Glutamatergic neuron (in vitro differentiated cells): Measurements from ENCODE around the gene TM7SF2. TPM values are rescaled to one million over a fixed set of nuclear protein-coding genes. Genes with fewer than 3 reads are reported as not detected.

Experiments used
- DNase-seq: peaks from one replicate; pipeline ENCODE4 v3.0.0; 2022
- H3K27ac Mint-ChIP-seq: one replicate; pipeline ENCODE4 v1.8.0; 2020; ENCODE audit warnings: mild to moderate bottlenecking, mixed read lengths, inconsistent platforms; ENCODE audit not compliant: unreplicated experiment
- H3K27me3 Mint-ChIP-seq: one replicate; pipeline ENCODE4 v1.8.0; 2020; ENCODE audit warnings: mild to moderate bottlenecking, moderate library complexity, mixed read lengths, inconsistent platforms; ENCODE audit not compliant: unreplicated experiment
- H3K36me3 Mint-ChIP-seq: one replicate; pipeline ENCODE4 v1.8.0; 2020; ENCODE audit warnings: mild to moderate bottlenecking, mixed read lengths, inconsistent platforms; ENCODE audit not compliant: unreplicated experiment
- H3K4me1 Mint-ChIP-seq: one replicate; pipeline ENCODE4 v1.8.0; 2020; ENCODE audit warnings: mild to moderate bottlenecking, low read depth, mixed read lengths, inconsistent platforms; ENCODE audit not compliant: unreplicated experiment
- H3K4me3 Mint-ChIP-seq: one replicate; pipeline ENCODE4 v1.8.0; 2020; ENCODE audit warnings: mild to moderate bottlenecking, mixed read lengths, inconsistent platforms; ENCODE audit not compliant: unreplicated experiment
- H3K9me3 Mint-ChIP-seq: one replicate; pipeline ENCODE4 v1.8.0; 2020; ENCODE audit warnings: mild to moderate bottlenecking, moderate library complexity, mixed read lengths, inconsistent platforms; ENCODE audit not compliant: unreplicated experiment
- total RNA-seq: library from RNA; stranded (reverse); fragmentation: NEBNext Ultra II Directional; extraction: Animal tissue kit (Norgen Biotek cat#: 25700); gene quantifications from one replicate; pipeline ENCODE4 v1.2.1, GENCODE V29; 2021; ENCODE audit not compliant: unreplicated experiment
- TF ChIP-seq, protein P1 (sequence below): fragments of 200-600 bp; sonication (generic); IDR thresholded peaks from one replicate; pipeline ENCODE4 v1.5.0; 2021; ENCODE audit not compliant: partially characterized antibody, unreplicated experiment

The TM7SF2 gene
- total RNA-seq, 1 donor from 2014 or later: 241 TPM

DNA sequence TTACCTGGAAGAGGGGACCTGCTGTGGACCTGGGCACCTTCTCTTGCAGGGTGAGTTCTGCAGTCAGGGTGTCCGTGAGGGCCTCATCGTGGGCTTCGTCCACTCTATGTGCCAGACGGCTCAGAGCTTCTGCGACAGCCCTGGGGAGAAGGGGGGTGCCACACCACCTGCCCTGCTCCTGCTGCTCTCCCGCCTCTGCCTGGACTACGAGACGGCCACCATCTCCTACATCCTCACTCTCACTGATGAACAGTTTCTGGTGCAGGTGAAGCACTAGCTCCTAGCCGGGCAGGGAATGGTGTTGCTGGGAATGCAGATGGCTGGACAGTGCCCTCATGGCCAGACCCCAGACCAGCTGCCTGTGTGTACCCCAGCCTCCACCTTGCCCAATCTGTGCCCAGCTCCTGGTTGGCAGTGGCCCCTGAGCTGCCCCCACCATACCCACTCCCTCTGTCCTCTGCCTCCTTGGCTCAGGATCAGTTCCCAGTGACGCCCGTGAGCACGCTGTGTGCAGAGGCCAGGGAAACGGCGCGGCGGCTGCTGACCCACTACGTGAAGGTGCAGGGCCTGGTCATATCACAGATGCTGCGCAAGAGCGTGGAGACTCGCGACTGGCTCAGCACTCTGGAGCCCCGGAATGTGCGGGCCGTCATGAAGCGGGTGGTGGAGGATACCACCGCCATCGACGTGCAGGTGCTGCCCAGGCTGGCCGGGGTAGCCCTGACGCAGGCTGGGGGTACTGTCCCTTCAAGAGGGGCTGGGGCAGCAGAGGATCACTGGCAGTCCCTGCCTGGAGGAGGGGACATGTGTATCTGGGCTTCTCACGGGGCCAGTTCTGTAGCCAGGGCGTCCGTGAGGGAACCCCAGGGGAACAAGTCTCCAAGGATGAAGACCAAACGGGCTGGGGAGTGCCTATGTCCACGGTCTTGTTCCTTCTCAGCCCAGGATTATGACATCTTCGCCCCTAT, 2.2 kb upstream of the TM7SF2 start:
- Mint-ChIP-seq H3K4me1 (peaks cover 10% of the 10 kb centered on the region), H3K4me3 (no peak overlapping the region), H3K9me3 (peaks cover 15% of the 10 kb centered on the region), H3K27me3 (peaks cover 21% of the 10 kb centered on the region), H3K36me3 (no peaks in the 10 kb centered on the region), H3K27ac (no peak overlapping the region)
- DNase-seq: no peak
- TF ChIP-seq, protein P1, sequence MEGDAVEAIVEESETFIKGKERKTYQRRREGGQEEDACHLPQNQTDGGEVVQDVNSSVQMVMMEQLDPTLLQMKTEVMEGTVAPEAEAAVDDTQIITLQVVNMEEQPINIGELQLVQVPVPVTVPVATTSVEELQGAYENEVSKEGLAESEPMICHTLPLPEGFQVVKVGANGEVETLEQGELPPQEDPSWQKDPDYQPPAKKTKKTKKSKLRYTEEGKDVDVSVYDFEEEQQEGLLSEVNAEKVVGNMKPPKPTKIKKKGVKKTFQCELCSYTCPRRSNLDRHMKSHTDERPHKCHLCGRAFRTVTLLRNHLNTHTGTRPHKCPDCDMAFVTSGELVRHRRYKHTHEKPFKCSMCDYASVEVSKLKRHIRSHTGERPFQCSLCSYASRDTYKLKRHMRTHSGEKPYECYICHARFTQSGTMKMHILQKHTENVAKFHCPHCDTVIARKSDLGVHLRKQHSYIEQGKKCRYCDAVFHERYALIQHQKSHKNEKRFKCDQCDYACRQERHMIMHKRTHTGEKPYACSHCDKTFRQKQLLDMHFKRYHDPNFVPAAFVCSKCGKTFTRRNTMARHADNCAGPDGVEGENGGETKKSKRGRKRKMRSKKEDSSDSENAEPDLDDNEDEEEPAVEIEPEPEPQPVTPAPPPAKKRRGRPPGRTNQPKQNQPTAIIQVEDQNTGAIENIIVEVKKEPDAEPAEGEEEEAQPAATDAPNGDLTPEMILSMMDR: no peak

DNA sequence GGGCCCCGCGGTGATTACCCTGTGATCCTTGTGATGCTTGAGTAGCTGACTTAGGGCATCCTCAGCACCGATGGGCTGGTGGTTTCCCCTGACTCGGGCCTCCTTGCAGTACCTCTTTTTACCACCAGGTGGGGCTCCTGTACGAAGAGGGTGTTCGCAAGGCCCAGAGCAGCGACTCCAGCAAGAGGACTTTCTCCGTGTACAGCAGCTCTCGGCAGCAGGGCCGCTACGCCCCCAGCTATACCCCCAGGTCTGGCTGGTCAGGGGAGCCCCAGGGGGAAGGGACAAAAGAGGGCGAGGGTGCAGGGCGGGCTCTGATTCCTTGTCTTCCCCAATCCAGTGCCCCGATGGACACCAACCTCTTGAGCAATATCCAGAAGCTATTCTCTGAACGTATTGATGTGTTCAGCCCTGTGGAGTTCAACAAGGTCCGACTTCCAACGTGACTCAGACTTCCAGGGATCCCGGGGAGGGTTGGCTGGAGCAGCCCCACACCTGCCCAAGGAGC, 1.3 kb upstream of the TM7SF2 start:
- peak overlapping the region; percentile 15 for H3K4me3 Mint-ChIP-seq
- H3K27me3 Mint-ChIP-seq: peaks cover 21% of the 10 kb centered on the region
- H3K36me3 Mint-ChIP-seq: no peaks in the 10 kb centered on the region
- DNase-seq: peak; percentile 98
- H3K27ac Mint-ChIP-seq: peak overlapping the region; percentile 17
- TF ChIP-seq, protein P1: peak; percentile 100
- H3K4me1 Mint-ChIP-seq: peaks cover 10% of the 10 kb centered on the region
- peaks cover 13% of the 10 kb centered on the region for H3K9me3 Mint-ChIP-seq

DNA sequence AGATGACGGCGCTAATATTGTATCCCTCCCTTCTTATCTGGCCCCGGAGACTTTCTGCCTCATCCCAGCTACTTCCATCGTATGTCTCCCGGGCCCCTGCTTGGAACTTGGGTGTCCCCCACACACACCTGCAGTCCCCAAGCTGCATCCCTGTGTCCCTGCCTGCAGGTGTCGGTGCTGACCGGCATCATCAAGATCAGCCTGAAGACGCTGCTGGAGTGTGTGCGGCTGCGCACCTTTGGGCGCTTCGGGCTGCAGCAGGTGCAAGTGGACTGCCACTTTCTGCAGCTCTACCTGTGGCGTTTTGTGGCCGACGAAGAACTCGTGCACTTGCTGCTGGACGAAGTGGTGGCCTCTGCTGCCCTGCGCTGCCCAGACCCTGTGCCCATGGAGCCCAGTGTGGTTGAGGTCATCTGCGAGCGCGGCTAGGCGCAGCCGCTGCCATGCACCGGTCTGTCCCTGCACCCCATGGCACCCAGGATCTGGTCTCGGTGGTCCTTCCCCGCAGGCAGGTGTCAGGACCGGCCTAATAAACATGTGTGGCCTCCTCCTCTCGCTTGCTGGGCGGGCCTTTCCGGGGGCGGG, 421 bp upstream of the TM7SF2 start:
- H3K36me3 Mint-ChIP-seq: no peaks in the 10 kb centered on the region
- H3K4me3 Mint-ChIP-seq: peak overlapping the region; percentile 95
- peaks cover 18% of the 10 kb centered on the region for H3K27me3 Mint-ChIP-seq
- no peak for DNase-seq
- peaks cover 15% of the 10 kb centered on the region for H3K9me3 Mint-ChIP-seq
- peak overlapping the region; percentile 43 for H3K27ac Mint-ChIP-seq
- peaks cover 10% of the 10 kb centered on the region for H3K4me1 Mint-ChIP-seq
- TF ChIP-seq, protein P1: no peak

DNA sequence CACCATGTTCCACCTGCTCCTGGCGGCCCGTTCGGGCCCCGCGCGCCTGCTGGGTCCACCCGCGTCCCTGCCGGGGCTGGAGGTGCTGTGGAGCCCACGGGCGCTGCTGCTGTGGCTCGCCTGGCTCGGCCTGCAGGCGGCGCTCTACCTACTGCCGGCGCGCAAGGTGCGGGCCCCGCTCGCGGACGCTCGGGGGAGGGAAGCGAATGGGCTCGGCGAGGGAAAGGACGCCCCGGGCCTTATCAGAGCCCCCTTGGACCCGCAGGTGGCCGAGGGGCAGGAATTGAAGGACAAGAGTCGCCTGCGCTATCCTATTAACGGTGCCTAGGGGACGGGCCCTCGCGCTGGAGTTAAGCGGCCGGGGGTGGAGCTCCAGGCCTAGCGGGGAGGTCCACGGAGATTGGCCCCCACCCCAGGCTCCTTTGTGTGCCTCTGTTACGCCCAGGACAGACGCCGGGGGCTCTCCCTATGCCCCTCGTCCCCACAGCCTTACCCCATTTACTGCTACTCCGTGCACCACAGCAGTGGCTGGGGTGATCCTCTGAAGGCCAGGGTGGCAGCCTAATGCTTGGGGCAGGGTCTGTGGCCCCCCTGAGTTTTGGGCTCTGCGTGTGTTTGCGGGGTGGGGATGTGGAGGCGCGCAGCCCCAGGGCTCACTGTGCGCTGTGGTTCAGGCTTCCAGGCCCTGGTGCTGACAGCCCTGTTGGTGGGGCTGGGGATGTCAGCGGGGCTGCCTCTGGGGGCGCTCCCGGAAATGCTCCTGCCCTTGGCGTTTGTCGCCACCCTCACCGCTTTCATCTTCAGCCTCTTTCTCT, 1.1 kb downstream of the TM7SF2 start:
- Mint-ChIP-seq H3K4me3 (peak overlapping the region; percentile 94), H3K4me1 (peaks cover 10% of the 10 kb centered on the region), H3K27ac (peak overlapping the region; percentile 92), H3K36me3 (no peaks in the 10 kb centered on the region), H3K27me3 (peaks cover 20% of the 10 kb centered on the region), H3K9me3 (peaks cover 16% of the 10 kb centered on the region)
- DNase-seq: peak; percentile 80
- TF ChIP-seq, protein P1: peak; percentile 90
